Type B pancreatic cell (in vitro differentiated cells): Measurements from ENCODE around the gene GTF3C1. TPM values are rescaled to one million over a fixed set of nuclear protein-coding genes. Genes with fewer than 3 reads are reported as not detected.

ENCODE experiments used
- DNase-seq: peaks from one replicate; pipeline ENCODE4 v3.0.0; 2021; ENCODE audit warnings: mixed read lengths; ENCODE audit not compliant: unreplicated experiment; ENCODE audit errors: extremely low spot score
- H3K27ac Mint-ChIP-seq: 2 replicates; pipeline ENCODE4 v1.8.0; 2021; ENCODE audit warnings: mild to moderate bottlenecking, mixed read lengths
- H3K27me3 Mint-ChIP-seq: 2 replicates; pipeline ENCODE4 v1.8.0; 2021; ENCODE audit warnings: mixed read lengths
- H3K36me3 Mint-ChIP-seq: 2 replicates; pipeline ENCODE4 v1.8.0; 2021; ENCODE audit warnings: mixed read lengths
- H3K4me1 Mint-ChIP-seq: one replicate; pipeline ENCODE4 v1.8.0; 2021; ENCODE audit warnings: mixed read lengths; ENCODE audit not compliant: unreplicated experiment
- H3K4me3 Mint-ChIP-seq: 2 replicates; pipeline ENCODE4 v1.8.0; 2021; ENCODE audit warnings: mild to moderate bottlenecking, mixed read lengths
- H3K9me3 Mint-ChIP-seq: 2 replicates; pipeline ENCODE4 v1.8.0; 2021; ENCODE audit warnings: mixed read lengths
- total RNA-seq: library from RNA; stranded (reverse); gene quantifications from 2 replicates; pipeline ENCODE4 v1.2.1, GENCODE V29; 2021; ENCODE audit warnings: low replicate concordance
- TF ChIP-seq, protein P1 (sequence below): fragments of 200-600 bp; sonication (generic); conservative IDR thresholded peaks from 2 replicates; pipeline ENCODE4 v1.5.0; 2021; ENCODE audit warnings: antibody characterized with exemption, mild to moderate bottlenecking

The GTF3C1 gene
- total RNA-seq, 1 donor from 2014 or later = 94.5 TPM

DNA sequence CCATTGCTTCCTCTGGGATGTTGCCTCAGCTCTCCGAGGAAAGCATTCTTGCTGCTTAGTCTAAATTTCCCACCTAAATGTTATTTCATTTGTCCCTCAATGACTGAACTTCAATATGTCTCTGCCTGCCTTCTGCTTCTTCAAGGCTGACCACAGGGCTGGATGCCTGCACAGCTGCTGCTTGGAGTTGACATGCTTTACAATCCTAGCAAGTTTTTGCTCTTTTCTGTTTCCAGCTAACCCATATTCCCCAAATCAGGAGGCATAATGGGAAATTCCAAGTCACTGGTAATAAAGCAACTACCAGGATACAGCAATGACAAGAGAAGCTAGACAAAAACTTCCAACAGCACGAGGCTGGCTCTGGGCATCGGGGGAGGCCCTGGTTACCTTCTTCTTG lies 48.9 kb downstream of the GTF3C1 start:
- Mint-ChIP-seq H3K27ac (no peak overlapping the region), H3K4me3 (no peak overlapping the region), H3K9me3 (no peaks in the 10 kb centered on the region), H3K36me3 (peaks cover 28% of the 10 kb centered on the region), H3K4me1 (no peaks in the 10 kb centered on the region), H3K27me3 (no peaks in the 10 kb centered on the region)
- DNase-seq = no peak
- TF ChIP-seq, protein P1, sequence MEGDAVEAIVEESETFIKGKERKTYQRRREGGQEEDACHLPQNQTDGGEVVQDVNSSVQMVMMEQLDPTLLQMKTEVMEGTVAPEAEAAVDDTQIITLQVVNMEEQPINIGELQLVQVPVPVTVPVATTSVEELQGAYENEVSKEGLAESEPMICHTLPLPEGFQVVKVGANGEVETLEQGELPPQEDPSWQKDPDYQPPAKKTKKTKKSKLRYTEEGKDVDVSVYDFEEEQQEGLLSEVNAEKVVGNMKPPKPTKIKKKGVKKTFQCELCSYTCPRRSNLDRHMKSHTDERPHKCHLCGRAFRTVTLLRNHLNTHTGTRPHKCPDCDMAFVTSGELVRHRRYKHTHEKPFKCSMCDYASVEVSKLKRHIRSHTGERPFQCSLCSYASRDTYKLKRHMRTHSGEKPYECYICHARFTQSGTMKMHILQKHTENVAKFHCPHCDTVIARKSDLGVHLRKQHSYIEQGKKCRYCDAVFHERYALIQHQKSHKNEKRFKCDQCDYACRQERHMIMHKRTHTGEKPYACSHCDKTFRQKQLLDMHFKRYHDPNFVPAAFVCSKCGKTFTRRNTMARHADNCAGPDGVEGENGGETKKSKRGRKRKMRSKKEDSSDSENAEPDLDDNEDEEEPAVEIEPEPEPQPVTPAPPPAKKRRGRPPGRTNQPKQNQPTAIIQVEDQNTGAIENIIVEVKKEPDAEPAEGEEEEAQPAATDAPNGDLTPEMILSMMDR = no peak

DNA sequence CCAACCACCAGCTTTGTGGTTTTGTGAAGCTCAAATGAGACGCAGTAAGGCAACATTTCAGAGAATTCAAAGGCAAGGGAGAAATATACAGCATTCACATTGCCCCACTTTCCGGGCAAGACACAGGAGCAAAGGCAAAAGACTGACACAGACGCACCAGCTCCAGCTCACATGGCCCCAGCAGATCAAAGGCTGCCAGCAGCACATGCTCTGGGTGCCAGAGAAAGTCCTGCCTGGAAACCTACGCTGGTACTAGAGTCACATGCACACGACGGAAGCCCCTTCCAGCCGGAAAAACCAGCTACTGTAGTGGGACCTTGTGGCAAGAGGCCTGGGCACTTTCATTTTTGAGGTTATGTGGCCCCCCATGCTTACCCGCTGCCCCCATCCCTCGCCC lies 50.1 kb downstream of the GTF3C1 start:
- H3K4me1 Mint-ChIP-seq = no peaks in the 10 kb centered on the region
- peaks cover 25% of the 10 kb centered on the region for H3K36me3 Mint-ChIP-seq
- H3K4me3 Mint-ChIP-seq = no peak overlapping the region
- no peak overlapping the region for H3K27ac Mint-ChIP-seq
- H3K27me3 Mint-ChIP-seq = no peaks in the 10 kb centered on the region
- TF ChIP-seq, protein P1 = no peak
- H3K9me3 Mint-ChIP-seq = no peaks in the 10 kb centered on the region
- DNase-seq = no peak

DNA sequence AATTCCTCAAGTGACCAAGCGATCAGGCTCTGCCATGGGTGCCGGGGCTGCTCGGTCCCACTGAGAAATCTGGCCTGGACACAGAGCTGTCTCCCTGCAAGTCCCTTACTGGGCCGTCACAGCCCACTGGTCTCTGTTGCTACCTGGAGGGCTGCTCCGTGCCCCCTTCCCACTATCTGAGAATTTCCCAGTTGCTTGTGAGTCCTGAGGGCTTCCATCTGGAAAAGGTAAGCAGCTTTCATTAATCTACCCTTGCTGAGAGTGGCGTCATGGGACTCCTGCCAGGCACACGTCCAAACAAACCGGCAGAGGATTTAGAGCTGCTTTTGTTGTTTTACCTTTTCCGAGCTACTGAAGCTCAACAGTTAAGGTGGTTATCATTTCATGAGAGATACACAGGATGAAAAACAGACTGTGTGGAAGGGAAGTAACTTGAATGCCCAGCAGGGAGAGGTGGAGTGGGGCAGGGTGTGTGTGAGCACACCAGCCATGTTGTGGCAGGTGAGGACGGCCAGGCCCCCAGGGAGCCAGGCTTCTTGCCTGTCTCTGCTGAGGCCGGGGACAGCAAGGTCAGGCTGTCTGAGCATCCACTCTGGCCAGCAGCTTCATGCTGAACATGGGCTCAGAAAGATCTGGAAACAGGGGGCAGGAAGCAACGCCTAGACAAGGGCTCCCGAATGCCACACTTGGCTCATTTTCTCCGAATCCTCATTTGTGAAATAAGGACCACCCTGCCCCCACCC lies 50.6 kb downstream of the GTF3C1 start:
- Mint-ChIP-seq H3K9me3 (no peaks in the 10 kb centered on the region), H3K36me3 (peaks cover 27% of the 10 kb centered on the region), H3K4me1 (no peaks in the 10 kb centered on the region), H3K4me3 (no peak overlapping the region), H3K27me3 (no peaks in the 10 kb centered on the region), H3K27ac (no peak overlapping the region)
- no peak for DNase-seq
- TF ChIP-seq, protein P1 = no peak

DNA sequence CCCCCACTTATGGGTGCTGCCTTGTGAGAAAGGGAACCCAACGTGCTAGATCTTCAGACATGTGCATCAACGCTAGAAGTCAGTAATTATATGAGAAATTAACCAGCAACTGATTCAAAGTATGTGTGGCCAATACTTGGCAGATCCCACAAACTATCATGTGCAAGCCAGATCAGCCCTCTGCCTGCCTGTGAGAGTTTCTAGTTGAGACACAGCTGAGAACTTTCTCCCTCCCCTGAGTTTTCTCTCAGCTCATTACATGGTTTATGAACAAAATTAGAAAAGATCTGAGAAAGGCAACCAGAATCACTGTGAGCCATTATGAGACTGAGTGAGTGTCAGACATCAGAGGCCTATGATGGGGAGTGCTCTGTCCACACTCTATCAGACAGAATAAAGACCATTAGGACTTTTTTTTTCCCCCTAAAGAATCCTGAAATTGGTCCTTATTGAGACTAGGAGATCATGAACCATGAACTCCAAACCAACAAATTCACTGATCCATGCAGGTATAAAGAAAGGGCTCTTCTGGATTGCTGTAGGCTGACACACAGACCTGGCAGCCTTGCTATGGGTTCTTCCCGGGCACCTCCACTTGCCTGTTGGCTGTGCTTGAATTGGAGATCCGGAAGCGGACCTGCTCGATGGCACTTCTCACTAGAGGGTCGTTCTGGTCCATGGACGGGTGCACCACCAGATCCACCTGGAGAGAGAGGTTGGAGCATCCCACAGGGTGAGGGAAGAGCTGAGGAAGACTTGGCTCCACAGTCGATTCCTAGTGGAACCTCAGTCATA lies 51.5 kb downstream of the GTF3C1 start:
- H3K9me3 Mint-ChIP-seq = no peaks in the 10 kb centered on the region
- no peak for DNase-seq

DNA sequence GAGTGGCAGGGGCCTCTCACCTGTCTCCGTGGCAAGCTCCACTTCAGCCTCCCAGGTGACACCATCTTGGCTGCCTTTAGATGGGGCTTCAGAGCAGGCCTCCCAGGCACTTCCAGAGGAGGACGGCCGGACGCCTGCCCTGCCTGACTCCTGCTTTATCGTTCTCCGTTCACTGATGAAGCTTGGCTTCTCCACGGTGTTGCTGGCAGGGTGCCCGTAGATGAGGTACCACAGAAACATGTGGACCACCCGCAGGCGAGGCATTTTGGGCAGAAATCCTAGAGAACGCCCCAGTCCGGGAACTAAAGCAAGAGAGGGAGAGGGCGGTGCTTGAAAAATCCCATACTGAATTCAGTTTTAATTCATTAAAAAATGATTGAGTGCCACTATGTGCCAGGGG lies 54.5 kb downstream of the GTF3C1 start:
- Mint-ChIP-seq H3K36me3 (peaks cover 17% of the 10 kb centered on the region), H3K4me1 (no peaks in the 10 kb centered on the region), H3K27ac (no peak overlapping the region), H3K9me3 (no peaks in the 10 kb centered on the region), H3K4me3 (no peak overlapping the region), H3K27me3 (no peaks in the 10 kb centered on the region)
- no peak for DNase-seq
- TF ChIP-seq, protein P1 = no peak

More for the DNA sequence above, 51.5 kb downstream of the GTF3C1 start:
- no peaks in the 10 kb centered on the region for H3K27me3 Mint-ChIP-seq
- no peak overlapping the region for H3K4me3 Mint-ChIP-seq
- peaks cover 19% of the 10 kb centered on the region for H3K36me3 Mint-ChIP-seq
- no peaks in the 10 kb centered on the region for H3K4me1 Mint-ChIP-seq
- TF ChIP-seq, protein P1 = no peak
- H3K27ac Mint-ChIP-seq = no peak overlapping the region
